NB4 (cell line): Measurements from ENCODE around the gene TCF19.

Experiments
- CTCF ChIP-seq: IDR thresholded peaks from one replicate; pipeline ENCODE4 v1.5.1; 2012; ENCODE audit warnings: low read depth, low read length
- POLR2A ChIP-seq: IDR thresholded peaks from 2 replicates; pipeline ENCODE4 v1.6.1; 2011; ENCODE audit warnings: mild to moderate bottlenecking; ENCODE audit not compliant: insufficient read length; ENCODE audit errors: extremely low read depth

- TF ChIP-seq POLR2A (no peak), CTCF (no peak)
Measured at GRCh38 chr6:31163922-31164321, 5.5 kb downstream of the TCF19 start.
